Smooth muscle cell (in vitro differentiated cells): ENCODE data around the gene TMEM132D. TPM values are rescaled to one million over a fixed set of nuclear protein-coding genes. Genes with fewer than 3 reads are reported as not detected.

Experiments
- DNase-seq: peaks from one replicate; lab custom pipeline; 2025; ENCODE audit not compliant: unreplicated experiment; lab: John Stamatoyannopoulos, UW
- H2AFZ ChIP-seq: fragments of 200-600 bp; sonication (generic); 2 replicates; pipeline ENCODE4 v1.6.0; 2016; ENCODE audit warnings: antibody characterized with exemption, low read depth, mild to moderate bottlenecking
- H3F3A ChIP-seq: fragments of 200-600 bp; sonication (generic); 2 replicates; pipeline ENCODE4 v1.6.0; 2017; ENCODE audit warnings: antibody characterized with exemption, low read depth
- H3K27ac ChIP-seq: fragments of 200-600 bp; sonication (generic); 2 replicates; pipeline ENCODE4 v1.5.1; 2016; ENCODE audit warnings: low read depth, mild to moderate bottlenecking
- H3K27me3 ChIP-seq: fragments of 200-600 bp; sonication (generic); 2 replicates; pipeline ENCODE4 v1.6.1; 2016; ENCODE audit warnings: low read depth, mild to moderate bottlenecking
- H3K36me3 ChIP-seq: fragments of 200-600 bp; sonication (generic); 2 replicates; pipeline ENCODE4 v1.5.1; 2016; ENCODE audit warnings: low read depth
- H3K4me1 ChIP-seq: fragments of 200-600 bp; sonication (generic); 2 replicates; pipeline ENCODE4 v1.5.1; 2016; ENCODE audit warnings: low read depth
- H3K4me2 ChIP-seq: fragments of 200-600 bp; sonication (generic); 2 replicates; pipeline ENCODE4 v1.6.0; 2016; ENCODE audit warnings: mild to moderate bottlenecking
- H3K4me3 ChIP-seq: fragments of 200-600 bp; sonication (generic); 2 replicates; pipeline ENCODE4 v1.5.1; 2016; ENCODE audit warnings: mild to moderate bottlenecking
- H3K79me2 ChIP-seq: fragments of 200-600 bp; sonication (generic); 2 replicates; pipeline ENCODE4 v1.6.0; 2016; ENCODE audit warnings: low read depth, mild to moderate bottlenecking
- H3K9ac ChIP-seq: fragments of 200-600 bp; sonication (generic); 2 replicates; pipeline ENCODE4 v1.6.0; 2016; ENCODE audit warnings: low read depth
- H3K9me3 ChIP-seq: fragments of 200-600 bp; sonication (generic); replicated peaks from 2 replicates; pipeline ENCODE4 v1.5.1; 2016; ENCODE audit warnings: low read depth
- H4K20me1 ChIP-seq: fragments of 200-600 bp; sonication (generic); 2 replicates; pipeline ENCODE4 v1.6.0; 2016; ENCODE audit warnings: low read depth
- CTCF ChIP-seq: fragments of 200-600 bp; sonication (generic); IDR thresholded peaks from 2 replicates; pipeline ENCODE4 v1.5.1; 2017; ENCODE audit warnings: borderline replicate concordance, mild to moderate bottlenecking, antibody characterized with exemption; ENCODE audit not compliant: insufficient read depth, poor library complexity, severe bottlenecking
- WGBS: methylation state at CpG from one replicate; pipeline ENCODE4 v1.1.7; 2016; ENCODE audit warnings: low lambda C conversion rate; 5-methylcytosine and 5-hydroxymethylcytosine counted together
- polyA plus RNA-seq: library from polyadenylated mRNA; unstranded; fragments of >200 nt; fragmentation: Nextera tagmentation; extraction: Ambion mirVana; gene quantifications from 2 replicates; pipeline ENCODE4 v1.2.1, GENCODE V29; 2016
- total RNA-seq: library from RNA; depleted of rRNA; stranded (reverse); fragments of >200 nt; gene quantifications from 2 replicates; pipeline ENCODE4 v1.2.3, GENCODE V29; 2014

TMEM132D gene
- total and polyA plus RNA-seq, 2 experiments from 2014 or later: not detected

- Histone ChIP-seq H3K27ac (no peak overlapping the region), H2AFZ (no peak overlapping the region), H3K9ac (no peak overlapping the region), H4K20me1 (no peaks in the 10 kb centered on the region), H3K36me3 (no peaks in the 10 kb centered on the region), H3F3A (no peaks in the 10 kb centered on the region), H3K4me2 (no peak overlapping the region), H3K4me3 (no peak overlapping the region), H3K79me2 (no peaks in the 10 kb centered on the region), H3K9me3 (no peaks in the 10 kb centered on the region), H3K4me1 (peaks cover 15% of the 10 kb centered on the region), H3K27me3 (no peaks in the 10 kb centered on the region)
- no peak for TF ChIP-seq CTCF
- no peak for DNase-seq
- WGBS: 44% methylated on average over 5 of the region's 5 CpGs
Measured at GRCh38 chr12:129610601-129611120, 293.2 kb downstream of the TMEM132D start.

- Histone ChIP-seq H3K4me2 (peak overlapping the region; percentile 33), H3K4me1 (peaks cover 15% of the 10 kb centered on the region), H3K27me3 (no peaks in the 10 kb centered on the region), H3K9me3 (no peaks in the 10 kb centered on the region), H3K27ac (no peak overlapping the region), H3F3A (no peaks in the 10 kb centered on the region), H3K4me3 (no peak overlapping the region), H4K20me1 (no peaks in the 10 kb centered on the region), H3K36me3 (no peaks in the 10 kb centered on the region), H3K79me2 (no peaks in the 10 kb centered on the region), H3K9ac (no peak overlapping the region), H2AFZ (no peak overlapping the region)
- 59% methylated on average over 5 of the region's 5 CpGs for WGBS
- DNase-seq: no peak
- TF ChIP-seq CTCF: no peak
Measured at GRCh38 chr12:129607756-129608155, 296.1 kb downstream of the TMEM132D start.

GRCh38 chr12:129607301-129607700 is 296.5 kb downstream of the TMEM132D start:
- no peaks in the 10 kb centered on the region for H3K9me3 ChIP-seq
- no peak for DNase-seq
- H3K36me3 ChIP-seq: no peaks in the 10 kb centered on the region
- H4K20me1 ChIP-seq: no peaks in the 10 kb centered on the region
- no peak for TF ChIP-seq CTCF
- no peak overlapping the region for H3K9ac ChIP-seq
- peak overlapping the region; percentile 33 for H3K4me2 ChIP-seq
- no peak overlapping the region for H3K27ac ChIP-seq
- H3K4me3 ChIP-seq: no peak overlapping the region
- no peaks in the 10 kb centered on the region for H3K79me2 ChIP-seq
- H2AFZ ChIP-seq: no peak overlapping the region
- 51% methylated on average over 7 of the region's 7 CpGs for WGBS
- H3F3A ChIP-seq: no peaks in the 10 kb centered on the region
- peaks cover 15% of the 10 kb centered on the region for H3K4me1 ChIP-seq
- no peaks in the 10 kb centered on the region for H3K27me3 ChIP-seq

- Histone ChIP-seq H3K9ac (no peak overlapping the region), H3K79me2 (no peaks in the 10 kb centered on the region), H4K20me1 (no peaks in the 10 kb centered on the region), H2AFZ (no peak overlapping the region), H3K4me3 (no peak overlapping the region), H3K27ac (no peak overlapping the region), H3F3A (no peaks in the 10 kb centered on the region), H3K4me2 (no peak overlapping the region), H3K36me3 (no peaks in the 10 kb centered on the region), H3K9me3 (no peaks in the 10 kb centered on the region), H3K27me3 (no peaks in the 10 kb centered on the region), H3K4me1 (peaks cover 15% of the 10 kb centered on the region)
- DNase-seq: no peak
- 92% methylated on average over 7 of the region's 7 CpGs for WGBS
- no peak for TF ChIP-seq CTCF
Measured at GRCh38 chr12:129606239-129606638, 297.6 kb downstream of the TMEM132D start.
